Neural progenitor cell (in vitro differentiated cells): ENCODE results near the gene HES5. TPM values are rescaled to one million over a fixed set of nuclear protein-coding genes. Genes with fewer than 3 reads are reported as not detected.

ENCODE experiments used
- DNase-seq: peaks from one replicate; pipeline ENCODE4 v3.0.0-alpha.2; 2016; ENCODE audit warnings: low spot score
- H2AFZ ChIP-seq: fragments of 200-600 bp; sonication (generic); replicated peaks from 2 replicates; pipeline ENCODE4 v1.6.1; 2016; ENCODE audit warnings: antibody characterized with exemption
- H3F3A ChIP-seq: fragments of 200-600 bp; sonication (generic); 2 replicates; pipeline ENCODE4 v1.6.1; 2016; ENCODE audit warnings: antibody characterized with exemption, low read depth
- H3K27ac ChIP-seq: fragments of 200-600 bp; sonication (generic); 2 replicates; pipeline ENCODE4 v1.5.1; 2016; ENCODE audit warnings: mild to moderate bottlenecking
- H3K27me3 ChIP-seq: fragments of 200-600 bp; sonication (generic); 2 replicates; pipeline ENCODE4 v1.6.1; 2016; ENCODE audit warnings: mild to moderate bottlenecking, moderate library complexity
- H3K36me3 ChIP-seq: fragments of 200-600 bp; sonication (generic); 2 replicates; pipeline ENCODE4 v1.5.1; 2016
- H3K4me1 ChIP-seq: fragments of 200-600 bp; sonication (generic); 2 replicates; pipeline ENCODE4 v1.6.1; 2016; ENCODE audit warnings: mixed run types
- H3K4me2 ChIP-seq: fragments of 200-600 bp; sonication (generic); 2 replicates; pipeline ENCODE4 v1.6.1; 2016
- H3K4me3 ChIP-seq: fragments of 200-600 bp; sonication (generic); 2 replicates; pipeline ENCODE4 v1.5.1; 2016
- H3K79me2 ChIP-seq: fragments of 200-600 bp; sonication (generic); 2 replicates; pipeline ENCODE4 v1.6.1; 2016; ENCODE audit warnings: low read depth
- H3K9ac ChIP-seq: fragments of 200-600 bp; sonication (generic); 2 replicates; pipeline ENCODE4 v1.6.1; 2016
- H3K9me3 ChIP-seq: fragments of 200-600 bp; sonication (generic); 2 replicates; pipeline ENCODE4 v1.5.1; 2016; ENCODE audit warnings: low read depth
- H4K20me1 ChIP-seq: fragments of 200-600 bp; sonication (generic); 2 replicates; pipeline ENCODE4 v1.6.1; 2016; ENCODE audit warnings: low read depth
- H3K27ac Mint-ChIP-seq: 3 replicates; pipeline ENCODE4 v1.8.0; 2021; ENCODE audit warnings: mixed read lengths
- H3K27me3 Mint-ChIP-seq: 2 replicates; pipeline ENCODE4 v1.8.0; 2022; ENCODE audit warnings: low read depth, mild to moderate bottlenecking, inconsistent platforms, moderate library complexity, mixed read lengths; ENCODE audit not compliant: insufficient read depth
- H3K36me3 Mint-ChIP-seq: 3 replicates; pipeline ENCODE4 v1.8.0; 2021; ENCODE audit warnings: mixed read lengths
- H3K4me1 Mint-ChIP-seq: 3 replicates; pipeline ENCODE4 v1.8.0; 2021; ENCODE audit warnings: mixed read lengths
- H3K4me3 Mint-ChIP-seq: 3 replicates; pipeline ENCODE4 v1.8.0; 2021; ENCODE audit warnings: mild to moderate bottlenecking, moderate library complexity, mixed read lengths
- H3K9me3 Mint-ChIP-seq: 3 replicates; pipeline ENCODE4 v1.8.0; 2020; ENCODE audit warnings: mixed read lengths
- EZH2 ChIP-seq: fragments of 200-600 bp; sonication (generic); IDR thresholded peaks from 2 replicates; pipeline ENCODE4 v1.6.1; 2017; ENCODE audit warnings: antibody characterized with exemption, mild to moderate bottlenecking, moderate library complexity
- EZH2phosphoT487 ChIP-seq: fragments of 200-600 bp; sonication (generic); IDR thresholded peaks from 2 replicates; pipeline ENCODE4 v1.6.1; 2017; ENCODE audit warnings: antibody characterized with exemption
- total RNA-seq: library from RNA; depleted of rRNA; stranded (reverse); fragments of >200 nt; gene quantifications from 2 replicates; pipeline ENCODE4 v1.2.3, GENCODE V29; 2015; ENCODE audit warnings: low replicate concordance
- TF ChIP-seq, protein P1 (sequence below): fragments of 200-600 bp; sonication (generic); IDR thresholded peaks from 2 replicates; pipeline ENCODE4 v1.5.1; 2017; ENCODE audit warnings: antibody characterized with exemption, mild to moderate bottlenecking

The HES5 gene
- total RNA-seq, 1 donor from 2014 or later: 6.4 TPM

DNA sequence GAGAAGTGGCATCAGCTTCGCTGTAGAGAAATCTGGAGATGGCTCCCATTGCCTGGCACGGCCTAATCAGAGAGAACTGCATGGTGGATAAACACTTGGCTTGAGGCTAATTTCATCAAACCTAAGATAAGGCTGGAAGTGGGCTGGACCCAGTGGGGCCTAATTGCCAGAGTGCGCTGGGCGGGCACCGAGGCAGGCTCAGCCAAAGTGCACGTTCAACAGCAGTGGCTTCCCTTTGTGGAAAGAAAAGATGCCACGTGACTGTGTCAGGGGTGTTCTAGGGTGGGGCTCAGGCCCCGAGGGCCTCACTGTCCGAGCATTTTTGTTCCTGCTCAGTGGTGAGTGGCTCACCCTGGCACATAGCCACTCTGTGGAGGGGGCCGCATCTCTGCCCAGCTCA is 48.2 kb downstream of the HES5 start:
- Histone ChIP-seq H3K9ac (no peak overlapping the region), H3K36me3 (no peaks in the 10 kb centered on the region), H3K4me2 (no peak overlapping the region), H3K9me3 (no peaks in the 10 kb centered on the region), H3K4me1 (peaks cover 13% of the 10 kb centered on the region), H3K27me3 (no peaks in the 10 kb centered on the region), H3K27ac (no peak overlapping the region), H2AFZ (no peak overlapping the region), H4K20me1 (no peaks in the 10 kb centered on the region), H3K79me2 (no peaks in the 10 kb centered on the region), H3K4me3 (no peak overlapping the region), H3F3A (no peaks in the 10 kb centered on the region)
- H3K27me3 Mint-ChIP-seq: peaks cover 5% of the 10 kb centered on the region
- peaks cover 6% of the 10 kb centered on the region for H3K4me1 Mint-ChIP-seq
- no peak overlapping the region for H3K27ac Mint-ChIP-seq
- H3K4me3 Mint-ChIP-seq: no peak overlapping the region
- TF ChIP-seq, protein P1, sequence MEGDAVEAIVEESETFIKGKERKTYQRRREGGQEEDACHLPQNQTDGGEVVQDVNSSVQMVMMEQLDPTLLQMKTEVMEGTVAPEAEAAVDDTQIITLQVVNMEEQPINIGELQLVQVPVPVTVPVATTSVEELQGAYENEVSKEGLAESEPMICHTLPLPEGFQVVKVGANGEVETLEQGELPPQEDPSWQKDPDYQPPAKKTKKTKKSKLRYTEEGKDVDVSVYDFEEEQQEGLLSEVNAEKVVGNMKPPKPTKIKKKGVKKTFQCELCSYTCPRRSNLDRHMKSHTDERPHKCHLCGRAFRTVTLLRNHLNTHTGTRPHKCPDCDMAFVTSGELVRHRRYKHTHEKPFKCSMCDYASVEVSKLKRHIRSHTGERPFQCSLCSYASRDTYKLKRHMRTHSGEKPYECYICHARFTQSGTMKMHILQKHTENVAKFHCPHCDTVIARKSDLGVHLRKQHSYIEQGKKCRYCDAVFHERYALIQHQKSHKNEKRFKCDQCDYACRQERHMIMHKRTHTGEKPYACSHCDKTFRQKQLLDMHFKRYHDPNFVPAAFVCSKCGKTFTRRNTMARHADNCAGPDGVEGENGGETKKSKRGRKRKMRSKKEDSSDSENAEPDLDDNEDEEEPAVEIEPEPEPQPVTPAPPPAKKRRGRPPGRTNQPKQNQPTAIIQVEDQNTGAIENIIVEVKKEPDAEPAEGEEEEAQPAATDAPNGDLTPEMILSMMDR: no peak
- no peak for TF ChIP-seq EZH2
- no peak for TF ChIP-seq EZH2phosphoT487
- no peaks in the 10 kb centered on the region for H3K36me3 Mint-ChIP-seq
- DNase-seq: no peak
- peaks cover 4% of the 10 kb centered on the region for H3K9me3 Mint-ChIP-seq

DNA sequence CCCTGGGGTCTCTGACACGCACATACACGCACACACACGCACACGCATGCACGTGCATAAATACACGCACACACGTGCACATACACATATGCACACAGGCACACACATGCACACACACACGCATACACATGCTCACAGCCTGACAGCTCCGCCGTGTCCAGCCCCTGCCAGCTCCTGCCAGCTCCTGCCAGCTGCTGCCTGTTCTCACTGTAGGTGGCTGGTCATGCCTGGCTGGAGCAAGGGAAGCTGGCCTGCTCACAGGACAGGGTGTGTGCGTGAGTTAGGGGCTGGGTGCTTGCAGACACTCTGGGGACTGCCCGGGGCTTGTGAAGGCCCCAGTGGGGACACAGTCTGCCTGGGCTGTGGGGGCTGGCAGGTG is 49.1 kb downstream of the HES5 start:
- H3K9me3 Mint-ChIP-seq: peaks cover 4% of the 10 kb centered on the region
- H3K27me3 ChIP-seq: no peaks in the 10 kb centered on the region
- H3K27ac Mint-ChIP-seq: no peak overlapping the region

DNA sequence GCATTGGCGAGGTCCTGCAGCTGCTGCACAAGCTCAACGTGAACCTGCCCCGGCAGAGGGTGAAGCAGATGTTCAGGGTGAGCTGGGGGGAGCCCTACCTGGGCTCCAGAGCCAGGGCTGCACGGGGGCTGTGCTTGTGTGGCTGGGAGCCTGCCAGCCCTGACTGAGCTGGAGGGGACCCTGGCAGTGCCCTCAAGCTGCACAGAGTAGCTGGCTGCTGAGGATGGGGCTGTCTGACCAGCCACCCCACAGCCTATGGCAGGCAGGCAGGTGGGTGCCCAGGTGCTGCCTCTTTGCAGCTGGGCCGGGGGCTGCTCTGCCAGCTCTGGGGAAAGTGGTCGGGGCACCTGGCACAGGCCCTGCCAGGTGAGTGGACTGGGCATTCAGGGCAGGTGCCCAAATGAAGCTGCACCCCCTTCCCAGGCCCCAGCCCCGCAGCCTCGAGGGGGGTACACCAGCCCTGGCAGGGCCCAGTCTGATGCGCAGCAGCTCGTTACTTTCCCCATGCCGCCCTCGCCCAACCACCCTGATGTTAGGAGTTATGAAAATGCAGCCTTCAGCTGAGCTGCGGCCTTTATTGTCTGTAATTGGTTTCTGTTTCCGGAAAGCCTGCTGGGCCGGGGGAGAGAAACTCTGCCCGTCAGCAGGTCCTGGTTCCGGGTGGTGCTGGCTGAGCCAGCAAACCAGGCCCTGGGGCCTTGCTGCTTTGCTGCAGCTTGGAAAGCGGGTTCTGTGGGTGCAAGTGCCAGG is 49.7 kb downstream of the HES5 start:
- Histone ChIP-seq H3K4me3 (no peak overlapping the region), H3K27ac (no peak overlapping the region), H3K79me2 (no peaks in the 10 kb centered on the region), H3K36me3 (no peaks in the 10 kb centered on the region), H2AFZ (no peak overlapping the region), H3K27me3 (no peaks in the 10 kb centered on the region), H3F3A (no peaks in the 10 kb centered on the region), H3K4me1 (peaks cover 27% of the 10 kb centered on the region), H4K20me1 (no peaks in the 10 kb centered on the region), H3K9ac (no peak overlapping the region), H3K4me2 (no peak overlapping the region), H3K9me3 (no peaks in the 10 kb centered on the region)
- H3K27me3 Mint-ChIP-seq: peaks cover 5% of the 10 kb centered on the region
- H3K9me3 Mint-ChIP-seq: peaks cover 4% of the 10 kb centered on the region
- no peak overlapping the region for H3K27ac Mint-ChIP-seq
- no peak overlapping the region for H3K4me3 Mint-ChIP-seq
- no peaks in the 10 kb centered on the region for H3K36me3 Mint-ChIP-seq
- H3K4me1 Mint-ChIP-seq: peaks cover 9% of the 10 kb centered on the region
- TF ChIP-seq EZH2: no peak
- TF ChIP-seq, protein P1: no peak
- TF ChIP-seq EZH2phosphoT487: no peak
- DNase-seq: no peak

More for the DNA sequence above, 49.1 kb downstream of the HES5 start:
- no peaks in the 10 kb centered on the region for H3F3A ChIP-seq
- H3K27ac ChIP-seq: no peak overlapping the region
- H2AFZ ChIP-seq: no peak overlapping the region
- no peak for DNase-seq
- no peak overlapping the region for H3K4me2 ChIP-seq
- no peaks in the 10 kb centered on the region for H4K20me1 ChIP-seq
- no peaks in the 10 kb centered on the region for H3K9me3 ChIP-seq
- peaks cover 22% of the 10 kb centered on the region for H3K4me1 ChIP-seq
- H3K36me3 Mint-ChIP-seq: no peaks in the 10 kb centered on the region
- peaks cover 5% of the 10 kb centered on the region for H3K27me3 Mint-ChIP-seq
- TF ChIP-seq EZH2 (no peak), EZH2phosphoT487 (no peak)
- TF ChIP-seq, protein P1: no peak
- no peaks in the 10 kb centered on the region for H3K36me3 ChIP-seq
- no peak overlapping the region for H3K9ac ChIP-seq
- H3K4me3 Mint-ChIP-seq: no peak overlapping the region
- H3K79me2 ChIP-seq: no peaks in the 10 kb centered on the region
- H3K4me1 Mint-ChIP-seq: peaks cover 7% of the 10 kb centered on the region
- no peak overlapping the region for H3K4me3 ChIP-seq
